ENCODE results near the gene CRAMP1. TPM values are rescaled to one million over a fixed set of nuclear protein-coding genes. Genes with fewer than 3 reads are reported as not detected.
A peak's percentile ranks its signal among the peaks of the same experiment; 100 is the strongest.

CRAMP1 gene
- total RNA-seq, 1 donor from 2014 or later = 22.4 TPM

DNA sequence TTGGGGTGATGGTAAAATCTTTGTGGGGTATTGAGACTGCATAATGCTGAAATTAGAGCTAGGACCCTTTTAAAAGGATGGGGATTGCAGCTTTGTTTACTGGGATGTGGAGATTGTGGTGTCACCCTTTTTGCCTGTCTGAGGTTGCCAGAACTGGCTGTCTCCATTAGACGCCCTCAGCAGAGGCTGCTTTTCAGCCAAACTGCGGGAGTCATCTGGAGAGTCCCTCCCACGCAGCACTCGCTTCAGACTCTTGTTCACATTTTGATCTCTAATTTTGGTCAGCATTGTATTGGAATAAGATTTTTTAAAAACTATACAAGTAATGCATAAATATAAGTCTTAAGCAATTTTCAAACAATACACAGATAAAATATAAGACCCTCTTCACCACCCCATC lies 38.0 kb downstream of the CRAMP1 start:
- peaks cover 52% of the 10 kb centered on the region for H3K36me3 Mint-ChIP-seq (ENCODE audit: low read depth)
- no peak for DNase-seq
- ChIA-PET POLR2A (interaction anchor here (0.7 kb wide), 2 partner anchors 14 to 1199 kb away, joined by 3 to 4 read pairs; no protein-coding TSS in a partner anchor), CTCF (no interaction called here)
- H3K27ac Mint-ChIP-seq = peak overlapping the region; percentile 24
- no peak overlapping the region for H3K4me3 Mint-ChIP-seq
- peaks cover 37% of the 10 kb centered on the region for H3K4me1 Mint-ChIP-seq
- intact Hi-C loops (cut with micrococcal nuclease) = no loop called here
- ATAC-seq (ENCODE audit: low read depth) = no peak
- H3K9me3 Mint-ChIP-seq = no peaks in the 10 kb centered on the region
- H3K27me3 Mint-ChIP-seq = no peaks in the 10 kb centered on the region
- TF ChIP-seq, protein P1, sequence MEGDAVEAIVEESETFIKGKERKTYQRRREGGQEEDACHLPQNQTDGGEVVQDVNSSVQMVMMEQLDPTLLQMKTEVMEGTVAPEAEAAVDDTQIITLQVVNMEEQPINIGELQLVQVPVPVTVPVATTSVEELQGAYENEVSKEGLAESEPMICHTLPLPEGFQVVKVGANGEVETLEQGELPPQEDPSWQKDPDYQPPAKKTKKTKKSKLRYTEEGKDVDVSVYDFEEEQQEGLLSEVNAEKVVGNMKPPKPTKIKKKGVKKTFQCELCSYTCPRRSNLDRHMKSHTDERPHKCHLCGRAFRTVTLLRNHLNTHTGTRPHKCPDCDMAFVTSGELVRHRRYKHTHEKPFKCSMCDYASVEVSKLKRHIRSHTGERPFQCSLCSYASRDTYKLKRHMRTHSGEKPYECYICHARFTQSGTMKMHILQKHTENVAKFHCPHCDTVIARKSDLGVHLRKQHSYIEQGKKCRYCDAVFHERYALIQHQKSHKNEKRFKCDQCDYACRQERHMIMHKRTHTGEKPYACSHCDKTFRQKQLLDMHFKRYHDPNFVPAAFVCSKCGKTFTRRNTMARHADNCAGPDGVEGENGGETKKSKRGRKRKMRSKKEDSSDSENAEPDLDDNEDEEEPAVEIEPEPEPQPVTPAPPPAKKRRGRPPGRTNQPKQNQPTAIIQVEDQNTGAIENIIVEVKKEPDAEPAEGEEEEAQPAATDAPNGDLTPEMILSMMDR (IDR thresholded peaks at IDR 0.05) = no peak

DNA sequence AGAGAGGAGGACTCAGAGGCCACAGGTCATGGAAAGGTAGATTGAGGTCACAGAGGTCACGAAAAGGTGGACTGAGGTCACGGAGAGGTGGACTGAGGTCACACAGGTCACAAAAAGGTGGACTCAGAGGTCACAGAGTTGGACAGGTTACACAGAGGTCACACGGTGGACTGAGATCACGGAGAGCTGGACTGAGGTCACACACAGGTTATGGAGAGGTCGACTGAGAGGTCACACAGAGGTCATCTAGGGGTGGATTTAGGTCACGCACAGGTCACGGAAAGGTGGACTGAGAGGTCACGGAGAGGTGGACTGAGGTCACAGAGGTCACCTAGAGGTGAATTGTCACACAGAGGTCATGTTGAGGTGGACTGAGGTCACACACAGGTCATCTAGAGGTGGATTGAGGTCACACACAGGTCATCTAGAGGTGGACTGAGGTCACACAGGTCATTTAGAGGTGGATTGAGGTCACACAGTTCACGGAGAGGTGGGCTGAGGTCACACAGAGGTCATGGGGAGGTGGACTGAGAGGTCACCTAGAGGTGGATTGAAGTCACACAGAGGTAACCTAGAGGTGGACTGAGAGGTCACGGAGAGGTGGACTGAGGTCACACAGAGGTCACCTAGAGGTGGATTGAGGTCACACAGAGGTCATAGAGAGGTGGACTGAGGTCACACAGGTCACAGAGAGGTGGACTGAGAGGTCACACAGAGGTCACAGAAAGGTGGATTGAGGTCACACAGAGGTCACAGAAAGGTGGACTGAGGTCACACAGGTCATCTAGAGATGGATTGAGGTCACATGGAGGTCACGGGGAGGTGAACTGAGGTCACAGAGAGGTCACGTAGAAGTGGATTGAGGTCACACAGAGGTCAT lies 39.2 kb downstream of the CRAMP1 start:
- ATAC-seq (ENCODE audit: low read depth) (no peak), DNase-seq (no peak)
- TF ChIP-seq, protein P1 (IDR thresholded peaks at IDR 0.05) = no peak
- Mint-ChIP-seq H3K9me3 (no peaks in the 10 kb centered on the region), H3K27me3 (no peaks in the 10 kb centered on the region), H3K4me3 (no peak overlapping the region), H3K4me1 (peaks cover 32% of the 10 kb centered on the region), H3K36me3 (ENCODE audit: low read depth) (peaks cover 49% of the 10 kb centered on the region), H3K27ac (no peak overlapping the region)
- intact Hi-C loops (cut with micrococcal nuclease) = no loop called here
- CTCF ChIA-PET = no interaction called here
- POLR2A ChIA-PET = no interaction called here

DNA sequence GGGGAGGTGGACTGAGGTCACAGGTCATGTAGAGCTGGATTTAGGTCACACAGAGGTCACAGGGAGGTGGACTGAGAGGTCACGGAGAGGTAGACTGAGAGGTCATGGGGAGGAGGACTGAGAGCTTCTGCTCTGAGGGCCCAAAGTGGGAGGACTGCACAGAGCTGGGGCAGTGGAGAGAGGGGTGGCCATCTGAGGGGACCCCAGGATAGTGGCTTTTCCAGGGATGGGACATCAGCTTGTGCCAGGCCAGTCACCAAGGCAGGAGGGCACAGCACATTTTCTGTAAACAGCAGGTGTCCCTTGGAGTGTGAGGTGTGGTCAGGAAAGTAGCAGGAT lies 39.8 kb downstream of the CRAMP1 start:
- peaks cover 26% of the 10 kb centered on the region for H3K4me1 Mint-ChIP-seq
- DNase-seq (no peak), ATAC-seq (ENCODE audit: low read depth) (no peak)
- peaks cover 44% of the 10 kb centered on the region for H3K36me3 Mint-ChIP-seq (ENCODE audit: low read depth)
- TF ChIP-seq, protein P1 (IDR thresholded peaks at IDR 0.05) = no peak
- no peaks in the 10 kb centered on the region for H3K9me3 Mint-ChIP-seq
- H3K27ac Mint-ChIP-seq = no peak overlapping the region
- POLR2A ChIA-PET = no interaction called here
- CTCF ChIA-PET = no interaction called here
- H3K27me3 Mint-ChIP-seq = no peaks in the 10 kb centered on the region
- H3K4me3 Mint-ChIP-seq = no peak overlapping the region
- intact Hi-C loops (cut with micrococcal nuclease) = no loop called here

DNA sequence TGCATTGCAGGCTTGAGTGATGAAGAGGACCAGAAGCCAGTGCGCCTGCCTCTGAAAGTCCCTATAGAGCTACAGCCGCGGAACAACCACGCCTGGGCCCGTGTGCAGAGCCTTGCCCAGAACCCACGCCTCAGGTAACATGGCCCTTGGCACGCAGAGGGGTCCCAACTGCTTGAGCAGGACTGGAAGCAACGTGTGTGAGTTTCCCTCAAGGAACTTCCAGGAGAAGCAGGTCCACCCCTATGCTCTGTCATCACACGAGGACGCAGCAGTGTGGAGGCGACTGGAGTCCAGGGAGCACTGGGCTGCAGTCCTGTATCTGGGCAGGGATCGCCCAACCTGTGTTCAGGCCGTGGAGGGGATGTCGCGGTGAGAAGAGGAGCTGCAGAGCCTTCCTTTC lies 40.9 kb downstream of the CRAMP1 start:
- peaks cover 20% of the 10 kb centered on the region for H3K4me1 Mint-ChIP-seq
- no peak overlapping the region for H3K4me3 Mint-ChIP-seq
- H3K27me3 Mint-ChIP-seq = no peaks in the 10 kb centered on the region
- H3K9me3 Mint-ChIP-seq = no peaks in the 10 kb centered on the region
- DNase-seq (no peak), ATAC-seq (ENCODE audit: low read depth) (no peak)
- POLR2A ChIA-PET = no interaction called here
- CTCF ChIA-PET = no interaction called here
- H3K27ac Mint-ChIP-seq = no peak overlapping the region
- H3K36me3 Mint-ChIP-seq (ENCODE audit: low read depth) = peaks cover 47% of the 10 kb centered on the region
- TF ChIP-seq, protein P1 (IDR thresholded peaks at IDR 0.05) = no peak
- intact Hi-C loops (cut with micrococcal nuclease) = no loop called here

DNA sequence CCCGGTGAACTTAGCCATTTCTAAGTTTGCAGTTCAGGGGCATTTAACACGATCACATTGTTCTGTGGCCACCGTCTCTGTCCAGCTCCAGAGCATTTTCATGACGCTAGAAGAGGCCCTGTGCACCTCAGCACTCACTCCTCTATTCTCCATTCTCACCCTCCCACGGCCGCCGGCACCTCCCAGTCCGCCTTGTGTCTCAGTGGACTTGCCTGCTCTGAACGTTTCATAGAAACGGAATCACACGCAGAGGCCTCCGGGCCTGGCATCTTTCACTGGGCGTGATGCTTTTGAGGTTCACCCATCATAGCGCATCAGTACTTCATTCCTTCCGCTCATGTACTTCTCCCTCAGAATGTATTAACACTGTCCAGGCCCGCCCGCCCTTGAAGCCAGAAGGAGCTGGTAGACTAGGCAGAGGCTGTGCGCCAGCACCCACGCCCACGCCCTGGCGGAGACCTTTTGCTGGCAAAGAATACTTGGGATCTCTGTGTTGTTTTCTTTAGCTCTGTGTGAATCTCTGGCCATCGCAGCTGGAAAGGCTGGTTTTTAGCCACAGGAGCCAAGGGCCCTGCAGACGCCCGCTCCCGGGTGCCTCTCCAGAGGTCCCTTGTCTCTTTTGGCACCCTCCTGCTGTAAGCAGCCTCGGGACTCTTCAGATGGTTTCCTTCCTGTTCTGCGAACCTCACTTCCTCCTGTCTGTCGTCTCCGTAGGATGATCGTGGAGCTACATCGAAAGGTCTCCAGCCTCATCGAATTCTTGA lies 42.5 kb downstream of the CRAMP1 start:
- ChIA-PET CTCF (no interaction called here), POLR2A (no interaction called here)
- Mint-ChIP-seq H3K36me3 (ENCODE audit: low read depth) (peaks cover 53% of the 10 kb centered on the region), H3K9me3 (no peaks in the 10 kb centered on the region), H3K27ac (no peak overlapping the region), H3K27me3 (no peaks in the 10 kb centered on the region), H3K4me1 (peaks cover 9% of the 10 kb centered on the region), H3K4me3 (no peak overlapping the region)
- intact Hi-C loops (cut with micrococcal nuclease) = no loop called here
- ATAC-seq (ENCODE audit: low read depth) (no peak), DNase-seq (no peak)
- TF ChIP-seq, protein P1 (IDR thresholded peaks at IDR 0.05) = no peak

Measured in activated B cell treated with CpG ODN at 0.5 μM for 24 hours (primary cell).